ENCODE results near the gene FUS. TPM values are rescaled to one million over a fixed set of nuclear protein-coding genes. Genes with fewer than 3 reads are reported as not detected.

The FUS gene
- total RNA-seq (100 to 1,000 TPM; 119 to 474 (median 284) TPM), polyA plus RNA-seq (100 to 1,000 TPM; 225 to 694 (median 516) TPM)
- long read RNA-seq, donor 1, full-length matches to known transcripts: 39 of 153 reads
- long read RNA-seq, donor 1, partial matches to known transcripts: 114 of 153 reads
- long read RNA-seq, donor 1, other reads (novel, unspliced or antisense): 0 of 153 reads
- long read RNA-seq, donor 2, full-length matches to known transcripts: 50 of 74 reads
- long read RNA-seq, donor 2, partial matches to known transcripts: 24 of 74 reads
- long read RNA-seq, donor 2, other reads (novel, unspliced or antisense): 0 of 74 reads

- no peaks in the 10 kb centered on the region for H3K27me3 ChIP-seq (replicated peaks in 1 of 7)
- intact Hi-C loops (cut with DNase I; ENCODE audit: low total_unique reads): loop anchor here (2.0 kb wide), 2 partner anchors 37 to 61 kb away; no protein-coding TSS in a partner anchor
- H3K36me3 ChIP-seq: peaks cover 0 to 31% (median 26%) of the 10 kb centered on the region in 6 donors
- peak within 1 kb of the TSS; percentile 73 to 98 (median 93) for H3K4me3 ChIP-seq
- WGBS, 5 donors: 0 to 1% (median 1%) methylated on average over 38 to 69 of the region's 69 CpGs
- peaks cover 45 to 76% (median 63%) of the 10 kb centered on the region in 6 donors for H3K4me1 ChIP-seq
- peak within 1 kb of the TSS; percentile 93 to 99 (median 96) for H3K27ac ChIP-seq
- no peaks in the 10 kb centered on the region for H3K9me3 ChIP-seq
- TF ChIP-seq CTCF (IDR thresholded peaks at IDR 0.05 in 8 of 11, conservative IDR thresholded peaks at IDR 0.05 in 3 of 11) (no peak), POLR2AphosphoS5 (IDR thresholded peaks at IDR 0.05) (peak; percentile 100), POLR2A (IDR thresholded peaks at IDR 0.05) (peak; percentile 98 to 99 (median 99))
- DNase-seq: peak; percentile 98
Measured at GRCh38 chr16:31179747-31180459, at the start of gene FUS. TSS of gene FUS (plus strand) at chr16:31180139. CDS start at chr16:31180215, 76 bp downstream.

GRCh38 chr16:31130336-31130891 lies 49.5 kb upstream of the FUS start:
- intact Hi-C loops (cut with DNase I; ENCODE audit: low total_unique reads): no loop called here
- Histone ChIP-seq H3K4me3 (peak overlapping the region in 1 of 8 donors; percentile 55), H3K27ac (peak overlapping the region in 7 of 8 donors; percentile 85 to 99 (median 91)), H3K27me3 (replicated peaks in 1 of 7) (no peaks in the 10 kb centered on the region), H3K4me1 (peaks cover 0 to 75% (median 29%) of the 10 kb centered on the region in 6 donors), H3K9me3 (no peaks in the 10 kb centered on the region), H3K36me3 (peaks cover 0 to 81% (median 53%) of the 10 kb centered on the region in 6 donors)
- TF ChIP-seq CTCF (IDR thresholded peaks at IDR 0.05 in 8 of 11, conservative IDR thresholded peaks at IDR 0.05 in 3 of 11) (no peak), POLR2AphosphoS5 (IDR thresholded peaks at IDR 0.05) (peak in 2 of 3 donors; percentile 5 to 41), POLR2A (IDR thresholded peaks at IDR 0.05) (no peak)
- 56 to 82% (median 78%) methylated on average over 7 to 10 of the region's 10 CpGs for WGBS, 5 donors
- DNase-seq: peak; percentile 90

GRCh38 chr16:31130899-31131298 lies 49.0 kb upstream of the FUS start:
- H3K4me3 ChIP-seq: peak overlapping the region in 1 of 8 donors; percentile 55
- H3K4me1 ChIP-seq: peaks cover 0 to 75% (median 30%) of the 10 kb centered on the region in 6 donors

More at GRCh38 chr16:31130899-31131298, 49.0 kb upstream of the FUS start:
- no peaks in the 10 kb centered on the region for H3K27me3 ChIP-seq (replicated peaks in 1 of 7)
- intact Hi-C loops (cut with DNase I; ENCODE audit: low total_unique reads): no loop called here
- no peak for DNase-seq
- peak overlapping the region in 4 of 8 donors; percentile 91 to 99 (median 92) for H3K27ac ChIP-seq
- H3K36me3 ChIP-seq: peaks cover 0 to 76% (median 53%) of the 10 kb centered on the region in 6 donors
- H3K9me3 ChIP-seq: no peaks in the 10 kb centered on the region
- WGBS, 5 donors: 88 to 98% (median 90%) methylated on average over 5 to 6 of the region's 6 CpGs
- no peak for TF ChIP-seq POLR2AphosphoS5 (IDR thresholded peaks at IDR 0.05)
- TF ChIP-seq CTCF (IDR thresholded peaks at IDR 0.05 in 8 of 11, conservative IDR thresholded peaks at IDR 0.05 in 3 of 11): no peak
- no peak for TF ChIP-seq POLR2A (IDR thresholded peaks at IDR 0.05)
